SK-N-MC (cell line): ENCODE data around the gene PPP1CB.

ENCODE experiments used
- EZH2 ChIP-seq: fragments of 200-600 bp; sonication (generic); IDR thresholded peaks from one replicate; pipeline ENCODE4 v1.6.1; 2017; ENCODE audit warnings: antibody characterized with exemption
- POLR2AphosphoS5 ChIP-seq: IDR thresholded peaks from 2 replicates; pipeline ENCODE4 v1.6.1; 2012; ENCODE audit warnings: mild to moderate bottlenecking, low read depth, low read length, borderline replicate concordance

DNA sequence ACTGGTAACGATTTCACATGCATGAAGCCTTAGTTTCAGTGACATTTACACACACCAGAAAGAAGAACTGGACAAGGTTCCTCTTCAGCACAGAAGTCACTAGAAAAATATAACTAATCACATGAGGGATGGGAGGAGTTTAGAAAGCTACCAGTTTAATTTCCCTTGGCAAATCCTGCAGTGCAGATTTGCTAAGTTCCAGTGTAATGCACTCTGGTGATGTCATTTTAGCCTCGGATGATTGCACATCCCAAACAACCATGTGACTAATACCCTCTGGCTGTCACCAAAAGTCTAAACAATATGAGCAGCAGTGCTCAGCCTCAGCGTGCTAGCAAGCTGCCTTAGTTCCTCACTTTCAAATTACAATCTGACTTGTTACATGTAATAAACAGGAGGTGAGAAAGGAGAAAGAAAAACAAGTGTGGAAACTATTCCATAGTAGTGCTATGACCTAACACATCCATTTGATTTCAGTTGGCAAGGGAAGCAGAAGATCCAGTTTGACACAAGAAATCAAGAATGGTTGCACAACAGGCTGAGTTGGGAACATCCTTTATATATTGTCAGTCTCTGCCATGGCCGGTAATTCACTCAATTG lies 35.3 kb upstream of the PPP1CB start:
- TF ChIP-seq EZH2 (no peak), POLR2AphosphoS5 (no peak)
